HEK293 (cell line): ENCODE measurements around the gene SMIM29.

ENCODE experiments used
- GFI1B ChIP-seq: fragments of 450-650 bp; formaldehyde crosslinking; IDR thresholded peaks from 2 replicates; pipeline ENCODE4 v1.5.1; 2016; ENCODE audit warnings: missing biosample characterization, missing genetic modification characterization
- REST ChIP-seq: fragments of 450-650 bp; formaldehyde crosslinking; IDR thresholded peaks from 2 replicates; pipeline ENCODE4 v1.5.1; 2016; ENCODE audit warnings: missing biosample characterization, missing genetic modification characterization
- YY1 ChIP-seq: fragments of 450-650 bp; formaldehyde crosslinking; IDR thresholded peaks from 2 replicates; pipeline ENCODE4 v1.5.1; 2018; ENCODE audit warnings: missing biosample characterization, missing genetic modification characterization
- ZNF426 ChIP-seq: fragments of 450-650 bp; formaldehyde crosslinking; IDR thresholded peaks from 2 replicates; pipeline ENCODE4 v1.5.1; 2017; ENCODE audit warnings: missing biosample characterization, missing genetic modification characterization, mild to moderate bottlenecking, inconsistent platforms, moderate library complexity
- ZNF629 ChIP-seq: fragments of 450-650 bp; formaldehyde crosslinking; IDR thresholded peaks from 2 replicates; pipeline ENCODE4 v1.5.1; 2017; ENCODE audit warnings: missing biosample characterization, missing genetic modification characterization

GRCh38 chr6:34273242-34273805, 24.5 kb upstream of the SMIM29 start:
- TF ChIP-seq REST (tag by site-specific recombination) (no peak), YY1 (tag by site-specific recombination) (no peak), ZNF426 (tag by site-specific recombination) (no peak), ZNF629 (tag by site-specific recombination) (no peak), GFI1B (tag by site-specific recombination) (no peak)
